HCT116 (cell line): Measurements from ENCODE around the gene PDXK.

ENCODE experiments used
- CTCF ChIP-seq, 3 experiments: fragments of 200-600 bp in 1 of 3; sonication (generic) in 1 of 3; IDR thresholded peaks in 2 of 3; conservative IDR thresholded peaks in 1 of 3; 2 replicates each; pipeline ENCODE4 v1.5.1; 2012 to 2017; ENCODE audit warnings: low read depth in 2 of 3, low read length in 2 of 3, antibody characterized with exemption in 1 of 3, borderline replicate concordance in 1 of 3, control low read depth in 1 of 3, mild to moderate bottlenecking in 1 of 3, mixed read lengths in 1 of 3, mixed run types in 1 of 3, moderate library complexity in 1 of 3; ENCODE audit not compliant: insufficient read depth in 1 of 3
- EGR1 ChIP-seq: IDR thresholded peaks from 2 replicates; pipeline ENCODE4 v1.6.1; 2012; ENCODE audit warnings: low read depth
- EZH2 ChIP-seq: fragments of 200-600 bp; sonication (generic); IDR thresholded peaks from 2 replicates; pipeline ENCODE4 v1.6.1; 2017; ENCODE audit warnings: antibody characterized with exemption, mixed run types
- EZH2phosphoT487 ChIP-seq: fragments of 200-600 bp; IDR thresholded peaks from 2 replicates; pipeline ENCODE4 v1.6.1; 2018; ENCODE audit warnings: antibody characterized with exemption, borderline replicate concordance
- POLR2AphosphoS5 ChIP-seq: IDR thresholded peaks from 2 replicates; pipeline ENCODE4 v1.6.1; 2011; ENCODE audit warnings: mild to moderate bottlenecking, low read depth, low read length, moderate library complexity
- ZNF274 ChIP-seq: fragments of 200-500 bp; sonication (Bioruptor generic); IDR thresholded peaks from 2 replicates; pipeline ENCODE4 v1.6.1; 2014; ENCODE audit warnings: mild to moderate bottlenecking, low read depth, low read length, inconsistent platforms

- TF ChIP-seq CTCF (IDR thresholded peaks at IDR 0.05 in 2 of 3, conservative IDR thresholded peaks at IDR 0.05 in 1 of 3; ENCODE audit: borderline replicate concordance in 1 of 3, insufficient read depth in 1 of 3, low read depth in 2 of 3, low read length in 2 of 3) (no peak), ZNF274 (no peak), POLR2AphosphoS5 (no peak), EZH2phosphoT487 (no peak), EZH2 (no peak), EGR1 (no peak)
Observed at GRCh38 chr21:43757601-43758000, 38.7 kb downstream of the PDXK start.
